Mucosa of descending colon (tissue), 3 donors: ENCODE results near the gene CDH26. TPM values are rescaled to one million over a fixed set of nuclear protein-coding genes. Genes with fewer than 3 reads are reported as not detected.

ENCODE experiments used
- ATAC-seq: fragments of 200-7000 bp; cut with Tn5 transposase; one replicate; pipeline ENCODE4 v1.9.1; 2020; ENCODE audit warnings: mild to moderate bottlenecking, moderate library complexity
- DNase-seq, 3 donors: peaks; one replicate each; pipeline ENCODE4 v3.0.0-alpha.2; 2020
- H3K36me3 ChIP-seq: fragments of 200-600 bp; one replicate; pipeline ENCODE4 v1.8.0; 2021; ENCODE audit warnings: low read depth, mild to moderate bottlenecking
- H3K4me1 ChIP-seq: fragments of 200-600 bp; one replicate; pipeline ENCODE4 v1.8.0; 2021; ENCODE audit warnings: low read depth, mild to moderate bottlenecking
- H3K4me3 ChIP-seq: fragments of 200-600 bp; one replicate; pipeline ENCODE4 v1.8.0; 2021; ENCODE audit warnings: mild to moderate bottlenecking
- H3K9me3 ChIP-seq: fragments of 200-600 bp; one replicate; pipeline ENCODE4 v1.8.0; 2021; ENCODE audit warnings: mild to moderate bottlenecking
- intact Hi-C, 2 donors: fragments of 100-400 bp; cut with DNase I in 1 of 2; cut with micrococcal nuclease in 1 of 2; formaldehyde crosslinking; loops; one replicate each; pipeline versions ENCODE4 v1.11.0 to v1.11.1; 2022; cut with DNase I, micrococcal nuclease
- total RNA-seq, 3 donors: library from RNA; stranded (reverse); fragmentation: NEBNext Ultra II Directional in 2 of 3; extraction: Animal tissue kit (Norgen Biotek cat#: 25700) in 2 of 3; gene quantifications; one replicate each; pipeline versions ENCODE4 v1.2.1 to v1.2.4, GENCODE V29; 2021 to 2023
- TF ChIP-seq, protein P1 (sequence below): fragments of 200-600 bp; IDR thresholded peaks from one replicate; pipeline ENCODE4 v1.8.0; 2022; ENCODE audit warnings: antibody characterized with exemption, mild to moderate bottlenecking
- donor health status: DM: no; HTN: no; CAD: no; lungs with moderate emphysema.
- donor health status: DM: no; HTN: no; CAD: no.
- donor health status: DM: no; HTN: yes; CAD: no.

The CDH26 gene
- total RNA-seq, 3 donors from 2014 or later, result 0.48 to 2.2 (median 1.4) TPM

DNA sequence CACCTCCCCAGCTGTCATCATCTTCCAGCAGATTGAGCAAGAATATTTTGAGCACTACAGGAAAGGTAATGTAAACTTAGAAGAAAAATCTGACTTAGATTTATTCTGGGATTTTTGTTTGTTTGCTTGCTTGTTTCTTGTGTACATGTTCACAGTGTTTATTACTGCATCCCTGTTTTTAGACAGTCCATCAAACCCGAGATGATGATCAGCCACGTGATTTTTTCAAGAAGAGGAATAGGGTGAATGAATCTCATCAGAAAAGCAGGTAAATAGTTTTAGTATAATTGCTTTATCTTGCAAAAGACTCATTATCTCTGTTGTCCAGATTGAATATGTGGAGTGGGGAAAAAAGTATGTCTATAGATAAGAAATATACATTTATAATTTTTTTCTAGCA, 16.0 kb upstream of the CDH26 start:
- ATAC-seq, result no peak
- DNase-seq, result no peak
- TF ChIP-seq, protein P1, sequence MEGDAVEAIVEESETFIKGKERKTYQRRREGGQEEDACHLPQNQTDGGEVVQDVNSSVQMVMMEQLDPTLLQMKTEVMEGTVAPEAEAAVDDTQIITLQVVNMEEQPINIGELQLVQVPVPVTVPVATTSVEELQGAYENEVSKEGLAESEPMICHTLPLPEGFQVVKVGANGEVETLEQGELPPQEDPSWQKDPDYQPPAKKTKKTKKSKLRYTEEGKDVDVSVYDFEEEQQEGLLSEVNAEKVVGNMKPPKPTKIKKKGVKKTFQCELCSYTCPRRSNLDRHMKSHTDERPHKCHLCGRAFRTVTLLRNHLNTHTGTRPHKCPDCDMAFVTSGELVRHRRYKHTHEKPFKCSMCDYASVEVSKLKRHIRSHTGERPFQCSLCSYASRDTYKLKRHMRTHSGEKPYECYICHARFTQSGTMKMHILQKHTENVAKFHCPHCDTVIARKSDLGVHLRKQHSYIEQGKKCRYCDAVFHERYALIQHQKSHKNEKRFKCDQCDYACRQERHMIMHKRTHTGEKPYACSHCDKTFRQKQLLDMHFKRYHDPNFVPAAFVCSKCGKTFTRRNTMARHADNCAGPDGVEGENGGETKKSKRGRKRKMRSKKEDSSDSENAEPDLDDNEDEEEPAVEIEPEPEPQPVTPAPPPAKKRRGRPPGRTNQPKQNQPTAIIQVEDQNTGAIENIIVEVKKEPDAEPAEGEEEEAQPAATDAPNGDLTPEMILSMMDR, result no peak
- Histone ChIP-seq H3K9me3 (no peaks in the 10 kb centered on the region), H3K4me3 (no peak overlapping the region), H3K36me3 (no peaks in the 10 kb centered on the region), H3K4me1 (peaks cover 28% of the 10 kb centered on the region)
- intact Hi-C loops, result no loop called here

DNA sequence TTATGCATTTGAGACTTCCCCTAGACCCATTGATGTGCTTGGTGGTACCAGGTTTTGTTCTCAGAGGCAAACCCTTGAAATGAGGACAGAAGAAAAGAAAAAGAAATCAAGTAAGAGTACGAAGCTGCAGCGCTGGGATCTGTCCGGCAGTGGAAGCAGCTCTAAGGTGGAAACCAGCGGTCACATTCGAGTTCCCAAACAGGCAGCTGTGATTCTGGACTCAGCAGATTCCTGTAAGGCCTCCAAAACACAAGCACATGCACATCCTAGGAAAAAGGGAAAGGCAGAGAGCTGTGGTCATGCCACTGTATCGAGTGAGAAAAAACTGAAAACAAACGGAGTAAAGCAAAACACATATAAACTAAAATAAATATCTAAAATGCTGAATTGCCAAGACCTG, 13.5 kb upstream of the CDH26 start:
- ATAC-seq (no peak), DNase-seq (no peak)
- Histone ChIP-seq H3K4me1 (peaks cover 9% of the 10 kb centered on the region), H3K4me3 (no peak overlapping the region), H3K36me3 (no peaks in the 10 kb centered on the region), H3K9me3 (no peaks in the 10 kb centered on the region)
- TF ChIP-seq, protein P1, result no peak
- intact Hi-C loops, result no loop called here

DNA sequence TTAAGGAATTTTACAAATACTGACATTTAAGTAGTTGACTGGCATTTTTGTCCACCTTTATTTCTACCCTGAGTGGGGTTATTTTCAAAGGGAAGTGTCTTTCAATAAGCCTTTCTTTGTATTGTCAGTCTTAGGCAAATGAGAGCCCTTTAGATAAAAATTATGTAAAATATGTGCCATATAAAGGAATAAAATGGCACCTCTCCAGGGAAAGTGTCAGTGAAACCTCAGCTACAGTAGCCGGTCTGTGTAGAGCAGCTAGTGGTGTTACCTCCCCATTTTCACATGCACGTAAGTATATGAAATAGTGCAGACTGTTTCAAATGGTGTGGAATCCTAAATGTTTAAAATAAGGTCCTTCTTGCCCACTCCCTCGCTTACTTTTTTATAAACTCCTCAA, 13.0 kb upstream of the CDH26 start:
- no peak for DNase-seq
- intact Hi-C loops, result no loop called here
- Histone ChIP-seq H3K36me3 (no peaks in the 10 kb centered on the region), H3K4me1 (peaks cover 9% of the 10 kb centered on the region), H3K9me3 (no peaks in the 10 kb centered on the region), H3K4me3 (no peak overlapping the region)
- no peak for ATAC-seq
- TF ChIP-seq, protein P1, result no peak

DNA sequence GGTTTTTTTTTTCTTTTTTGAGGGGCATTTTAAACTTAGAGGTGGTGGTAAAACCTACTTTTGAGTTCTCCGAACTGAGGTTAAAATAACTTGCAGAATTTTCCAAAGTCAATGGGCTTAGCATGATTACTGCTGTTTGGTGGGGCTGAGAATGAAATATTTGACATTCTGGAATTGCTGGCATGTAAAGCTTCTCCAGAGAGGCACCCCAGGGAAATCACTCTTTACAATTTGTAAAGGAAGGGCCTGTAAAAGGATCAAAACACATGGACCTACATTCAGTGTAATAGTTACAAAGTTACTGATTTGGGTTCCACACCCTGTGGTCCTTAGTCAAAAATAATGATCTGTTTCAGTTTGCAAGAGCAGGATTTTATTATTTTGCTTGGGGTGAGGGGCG, 12.5 kb upstream of the CDH26 start:
- no peak overlapping the region for H3K4me3 ChIP-seq
- H3K9me3 ChIP-seq, result no peaks in the 10 kb centered on the region
- no peaks in the 10 kb centered on the region for H3K36me3 ChIP-seq
- peaks cover 9% of the 10 kb centered on the region for H3K4me1 ChIP-seq
- TF ChIP-seq, protein P1, result no peak
- DNase-seq (no peak), ATAC-seq (no peak)
- intact Hi-C loops, result no loop called here

DNA sequence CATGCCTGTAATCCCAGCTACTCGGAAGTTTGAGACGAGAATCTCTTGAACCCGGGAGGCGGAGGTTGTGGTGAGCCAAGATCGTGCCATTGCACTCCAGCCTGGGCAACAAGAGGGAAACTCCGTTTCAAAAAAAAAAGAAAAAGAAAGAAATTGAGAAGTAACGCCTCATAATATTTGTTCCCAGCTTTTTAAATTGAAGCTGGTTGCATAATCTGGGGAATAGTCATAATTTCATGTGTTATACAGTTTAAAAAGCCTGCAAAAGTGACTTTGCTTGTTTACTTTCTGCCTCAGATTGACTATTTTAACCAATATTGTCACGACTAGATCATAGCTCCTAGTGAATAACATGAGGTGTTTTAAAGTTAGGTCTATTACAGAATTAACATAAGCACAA, 10.8 kb upstream of the CDH26 start:
- intact Hi-C loops, result no loop called here
- ATAC-seq, result no peak
- Histone ChIP-seq H3K9me3 (no peaks in the 10 kb centered on the region), H3K4me1 (peaks cover 3% of the 10 kb centered on the region), H3K36me3 (no peaks in the 10 kb centered on the region), H3K4me3 (no peak overlapping the region)
- no peak for DNase-seq
- TF ChIP-seq, protein P1, result no peak

DNA sequence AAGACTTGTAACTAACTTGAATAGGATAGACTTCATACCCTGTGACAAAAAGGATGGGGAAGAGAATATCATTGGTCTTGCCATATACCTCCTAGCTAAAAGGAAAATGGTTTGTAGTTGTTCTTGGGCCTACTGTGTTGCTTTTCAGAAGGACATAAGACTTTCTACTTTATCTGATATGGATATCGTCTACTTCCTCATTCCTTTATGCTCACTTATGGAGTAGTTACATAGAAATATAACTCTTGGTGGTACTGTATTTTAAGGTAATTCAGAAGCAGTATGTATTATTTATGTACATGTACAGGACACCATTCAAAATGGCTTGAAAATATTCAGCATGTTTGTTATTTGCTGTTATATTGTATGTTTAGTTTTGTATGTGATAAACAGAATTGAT, 10.0 kb upstream of the CDH26 start:
- H3K36me3 ChIP-seq, result no peaks in the 10 kb centered on the region
- intact Hi-C loops, result no loop called here
- no peaks in the 10 kb centered on the region for H3K9me3 ChIP-seq
- DNase-seq (no peak), ATAC-seq (no peak)
- H3K4me3 ChIP-seq, result no peak overlapping the region
- TF ChIP-seq, protein P1, result no peak
- H3K4me1 ChIP-seq, result peaks cover 3% of the 10 kb centered on the region
